SK-N-SH treated with all-trans-retinoic acid at 6 μM for 48 hours (cell line): ENCODE data around the gene ZBTB11.

Source experiments
- ATAC-seq: fragments of 200-7000 bp; cut with Tn5 transposase; 3 replicates; pipeline ENCODE4 v1.9.1; 2020; ENCODE audit warnings: mild to moderate bottlenecking, moderate library complexity
- ARNTL ChIP-seq: fragments of 450-650 bp; formaldehyde crosslinking; IDR thresholded peaks from 2 replicates; pipeline ENCODE4 v1.5.0; 2020; ENCODE audit warnings: low read depth, mild to moderate bottlenecking, moderate library complexity, borderline replicate concordance
- BACH2 ChIP-seq: fragments of 250-450 bp; sonication (Bioruptor Pico); IDR thresholded peaks from 2 replicates; pipeline ENCODE4 v1.9.0; 2021; ENCODE audit warnings: mild to moderate bottlenecking, borderline replicate concordance
- CSDC2 ChIP-seq: fragments of 250-450 bp; sonication (Bioruptor Pico); IDR thresholded peaks from 2 replicates; pipeline ENCODE4 v1.5.0; 2020; ENCODE audit warnings: mild to moderate bottlenecking, moderate library complexity
- GLIS3 ChIP-seq: fragments of 250-450 bp; sonication (Bioruptor Pico); IDR thresholded peaks from 2 replicates; pipeline ENCODE4 v1.5.0; 2020; ENCODE audit warnings: mild to moderate bottlenecking, moderate library complexity
- ISL1 ChIP-seq: fragments of 250-450 bp; sonication (Bioruptor Pico); IDR thresholded peaks from 2 replicates; pipeline ENCODE4 v2.1.2; 2022; ENCODE audit warnings: mild to moderate bottlenecking, moderate library complexity
- OSR1 ChIP-seq: fragments of 250-450 bp; sonication (Bioruptor Pico); IDR thresholded peaks from 2 replicates; pipeline ENCODE4 v1.8.0; 2022; ENCODE audit warnings: moderate library complexity, mild to moderate bottlenecking, inconsistent platforms
- PATZ1 ChIP-seq: fragments of 250-450 bp; sonication (Bioruptor Pico); IDR thresholded peaks from 2 replicates; pipeline ENCODE4 v1.8.0; 2020; ENCODE audit warnings: mild to moderate bottlenecking, moderate library complexity, borderline replicate concordance
- POU6F1 ChIP-seq: fragments of 250-450 bp; sonication (Bioruptor Pico); IDR thresholded peaks from 2 replicates; pipeline ENCODE4 v1.8.0; 2021; ENCODE audit warnings: low read depth, mild to moderate bottlenecking, moderate library complexity, borderline replicate concordance
- PPARA ChIP-seq: fragments of 250-450 bp; sonication (Bioruptor Pico); IDR thresholded peaks from 2 replicates; pipeline ENCODE4 v1.5.0; 2020; ENCODE audit warnings: mild to moderate bottlenecking, borderline replicate concordance
- RARB ChIP-seq: fragments of 250-450 bp; sonication (Bioruptor Pico); IDR thresholded peaks from 2 replicates; pipeline ENCODE4 v1.8.0; 2021; ENCODE audit warnings: mild to moderate bottlenecking, moderate library complexity
- SNAI2 ChIP-seq: fragments of 250-450 bp; sonication (Bioruptor Pico); IDR thresholded peaks from 2 replicates; pipeline ENCODE4 v1.5.0; 2020; ENCODE audit warnings: mild to moderate bottlenecking, moderate library complexity
- TCF4 ChIP-seq: fragments of 250-450 bp; sonication (Bioruptor Pico); IDR thresholded peaks from 2 replicates; pipeline ENCODE4 v1.8.0; 2021; ENCODE audit warnings: mild to moderate bottlenecking, moderate library complexity, borderline replicate concordance
- TSHZ2 ChIP-seq: fragments of 250-450 bp; sonication (Bioruptor Pico); IDR thresholded peaks from 2 replicates; pipeline ENCODE4 v1.5.0; 2020; ENCODE audit warnings: mild to moderate bottlenecking, moderate library complexity
- ZC3H10 ChIP-seq: fragments of 250-450 bp; sonication (Bioruptor Pico); IDR thresholded peaks from 2 replicates; pipeline ENCODE4 v1.5.1; 2021; ENCODE audit warnings: mild to moderate bottlenecking, moderate library complexity
- ZFP3 ChIP-seq: fragments of 250-450 bp; sonication (Bioruptor Pico); IDR thresholded peaks from 2 replicates; pipeline ENCODE4 v1.5.0; 2020; ENCODE audit warnings: mild to moderate bottlenecking, moderate library complexity
- ZFP30 ChIP-seq: fragments of 450-650 bp; formaldehyde crosslinking; IDR thresholded peaks from 2 replicates; pipeline ENCODE4 v1.5.0; 2022; ENCODE audit warnings: mild to moderate bottlenecking, moderate library complexity
- ZNF565 ChIP-seq: fragments of 450-650 bp; formaldehyde crosslinking; conservative IDR thresholded peaks from 2 replicates; pipeline ENCODE4 v1.5.0; 2020; ENCODE audit warnings: low read depth, mild to moderate bottlenecking, moderate library complexity
- ZNF8 ChIP-seq: fragments of 450-650 bp; formaldehyde crosslinking; IDR thresholded peaks from 2 replicates; pipeline ENCODE4 v1.5.0; 2020; ENCODE audit warnings: mild to moderate bottlenecking, moderate library complexity
- TF ChIP-seq, protein P1 (sequence below): fragments of 250-450 bp; sonication (Bioruptor Pico); IDR thresholded peaks from 2 replicates; pipeline ENCODE4 v1.5.1; 2021; ENCODE audit warnings: mild to moderate bottlenecking, moderate library complexity

Gene ZBTB11

GRCh38 chr3:101703169-101703568, 26.2 kb upstream of the ZBTB11 start:
- no peak for ATAC-seq
- TF ChIP-seq RARB (CRISPR knock-in tag) = no peak
- TF ChIP-seq PPARA = no peak
- no peak for TF ChIP-seq CSDC2 (CRISPR knock-in tag)
- TF ChIP-seq ZC3H10 (CRISPR knock-in tag) = no peak
- TF ChIP-seq SNAI2 (CRISPR knock-in tag) = no peak
- no peak for TF ChIP-seq ZNF8 (CRISPR knock-in tag)
- TF ChIP-seq GLIS3 (CRISPR knock-in tag) = no peak
- TF ChIP-seq ZNF565 = no peak
- no peak for TF ChIP-seq TSHZ2 (CRISPR knock-in tag)
- TF ChIP-seq PATZ1 (CRISPR knock-in tag) = no peak

DNA sequence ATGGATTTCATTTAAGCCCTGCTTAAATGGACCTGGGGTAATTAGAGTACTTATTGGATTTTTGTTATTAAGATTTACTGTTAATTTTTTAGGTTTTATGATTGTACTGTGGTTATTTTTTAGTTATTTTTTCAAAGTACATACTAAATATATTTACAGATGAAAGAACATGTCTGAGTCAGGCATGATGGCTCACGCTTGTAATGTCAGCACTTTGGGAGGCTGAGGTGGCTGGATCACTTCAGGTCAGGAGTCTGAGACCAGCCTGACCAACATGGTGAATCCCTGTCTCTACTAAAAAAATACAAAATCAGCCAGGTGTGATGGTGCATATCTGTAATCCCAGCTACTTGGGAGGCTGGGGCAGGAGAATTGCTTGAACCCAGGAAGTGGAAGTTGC, 25.8 kb upstream of the ZBTB11 start:
- TF ChIP-seq TCF4 (CRISPR knock-in tag) = no peak
- no peak for TF ChIP-seq OSR1
- TF ChIP-seq, protein P1, sequence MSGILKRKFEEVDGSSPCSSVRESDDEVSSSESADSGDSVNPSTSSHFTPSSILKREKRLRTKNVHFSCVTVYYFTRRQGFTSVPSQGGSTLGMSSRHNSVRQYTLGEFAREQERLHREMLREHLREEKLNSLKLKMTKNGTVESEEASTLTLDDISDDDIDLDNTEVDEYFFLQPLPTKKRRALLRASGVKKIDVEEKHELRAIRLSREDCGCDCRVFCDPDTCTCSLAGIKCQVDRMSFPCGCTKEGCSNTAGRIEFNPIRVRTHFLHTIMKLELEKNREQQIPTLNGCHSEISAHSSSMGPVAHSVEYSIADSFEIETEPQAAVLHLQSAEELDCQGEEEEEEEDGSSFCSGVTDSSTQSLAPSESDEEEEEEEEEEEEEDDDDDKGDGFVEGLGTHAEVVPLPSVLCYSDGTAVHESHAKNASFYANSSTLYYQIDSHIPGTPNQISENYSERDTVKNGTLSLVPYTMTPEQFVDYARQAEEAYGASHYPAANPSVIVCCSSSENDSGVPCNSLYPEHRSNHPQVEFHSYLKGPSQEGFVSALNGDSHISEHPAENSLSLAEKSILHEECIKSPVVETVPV (CRISPR knock-in tag) = no peak
- no peak for TF ChIP-seq POU6F1 (CRISPR knock-in tag)
- no peak for TF ChIP-seq ZC3H10 (CRISPR knock-in tag)
- no peak for TF ChIP-seq ISL1 (CRISPR knock-in tag)
- TF ChIP-seq ARNTL = no peak
- no peak for TF ChIP-seq CSDC2 (CRISPR knock-in tag)
- no peak for TF ChIP-seq GLIS3 (CRISPR knock-in tag)
- no peak for TF ChIP-seq TSHZ2 (CRISPR knock-in tag)
- no peak for TF ChIP-seq BACH2 (CRISPR knock-in tag)
- TF ChIP-seq PPARA = no peak
- TF ChIP-seq ZFP3 (CRISPR knock-in tag) = no peak
- no peak for TF ChIP-seq ZNF565
- no peak for TF ChIP-seq ZFP30 (CRISPR knock-in tag)
- no peak for ATAC-seq
